ENCODE results near the gene MUC4.

GRCh38 chr3:195823999-195824398 lies 12.3 kb upstream of the MUC4 start:
- TF ChIP-seq POLR2AphosphoS5 (IDR thresholded peaks at IDR 0.05) = no peak
- no peak for TF ChIP-seq CTCF (IDR thresholded peaks at IDR 0.05)
- TF ChIP-seq EP300 (IDR thresholded peaks at IDR 0.05) = no peak
- TF ChIP-seq POLR2A (IDR thresholded peaks at IDR 0.05) = no peak
